A549 (cell line): Measurements from ENCODE around the gene TRIO. TPM values are rescaled to one million over a fixed set of nuclear protein-coding genes. Genes with fewer than 3 reads are reported as not detected.

Experiments used
- ATAC-seq, 2 experiments: fragments of 200-7000 bp in 1 of 2; fragments of >200 bp in 1 of 2; cut with Nextera tagmentation in 1 of 2; cut with Tn5 transposase in 1 of 2; 3 replicates each; pipeline versions ENCODE4 v1.8.0 to v1.9.1; 2018 to 2020; ENCODE audit warnings: mild to moderate bottlenecking in 1 of 2, moderate library complexity in 1 of 2
- CTCF ChIA-PET: fragments of 300-600 bp; sonication (Branson Sonifier 250); formaldehyde crosslinking; extraction: SDS; loops from one replicate; lab custom pipeline; 2021; ENCODE audit warnings: antibody characterized with exemption, inconsistent platforms; lab: Yijun Ruan, JAX
- POLR2A ChIA-PET: fragments of 350-600 bp; formaldehyde crosslinking; extraction: SDS; loops from one replicate; lab custom pipeline; 2021; ENCODE audit warnings: antibody characterized with exemption, inconsistent platforms; lab: Yijun Ruan, JAX
- DNase-seq, 2 experiments: peaks; one replicate each; pipeline versions ENCODE4 v3.0.0 to v3.0.0-alpha.2; 2011 to 2016; ENCODE audit warnings: low read depth in 1 of 2, low spot score in 1 of 2
- FAIRE-seq: peaks from 2 replicates; lab custom pipeline; 2011; peaks lifted over from hg19 to GRCh38; lab: Jason Lieb, UNC
- H3K27ac ChIP-seq, 2 experiments: fragments of >200 bp; sonication (Bioruptor Twin); formaldehyde crosslinking; 3 replicates each; pipeline ENCODE4 v1.5.1; 2016 to 2017
- H3K4me1 ChIP-seq: fragments of >200 bp; sonication (Bioruptor Twin); formaldehyde crosslinking; 3 replicates; pipeline ENCODE4 v1.6.1; 2016
- H3K4me2 ChIP-seq: fragments of >200 bp; sonication (Bioruptor Twin); formaldehyde crosslinking; 3 replicates; pipeline ENCODE4 v1.6.1; 2016
- H3K4me3 ChIP-seq: fragments of >200 bp; sonication (Bioruptor Twin); formaldehyde crosslinking; 3 replicates; pipeline ENCODE4 v1.5.1; 2016
- H3K9me3 ChIP-seq: fragments of >200 bp; sonication (Bioruptor Twin); formaldehyde crosslinking; 3 replicates; pipeline ENCODE4 v1.6.1; 2016
- BHLHE40 ChIP-seq: IDR thresholded peaks from 2 replicates; pipeline ENCODE4 v1.6.1; 2012; ENCODE audit warnings: low read depth, low read length, inconsistent platforms
- CBX8 ChIP-seq: fragments of 200-600 bp; sonication (generic); IDR thresholded peaks from 2 replicates; pipeline ENCODE4 v1.6.1; 2016
- CEBPB ChIP-seq, 2 experiments: fragments of >200 bp in 1 of 2; sonication (Bioruptor Twin) in 1 of 2; formaldehyde crosslinking in 1 of 2; IDR thresholded peaks; 2 replicates each; pipeline ENCODE4 v1.6.1; 2012 to 2016
- CHD2 ChIP-seq: fragments of 150-350 bp; IDR thresholded peaks from 2 replicates; pipeline ENCODE4 v1.6.1; 2014; ENCODE audit warnings: low read length; ENCODE audit not compliant: partially characterized antibody
- E2F6 ChIP-seq: IDR thresholded peaks from 2 replicates; pipeline ENCODE4 v1.6.1; 2012; ENCODE audit warnings: low read depth, borderline replicate concordance
- EHMT2 ChIP-seq: fragments of 200-600 bp; sonication (generic); IDR thresholded peaks from 2 replicates; pipeline ENCODE4 v1.6.1; 2016; ENCODE audit warnings: antibody characterized with exemption, low read depth, mild to moderate bottlenecking, moderate library complexity
- ELK1 ChIP-seq: fragments of 150-350 bp; IDR thresholded peaks from 2 replicates; pipeline ENCODE4 v1.6.1; 2014; ENCODE audit warnings: low read depth, mild to moderate bottlenecking, low read length
- ESRRA ChIP-seq: fragments of 150-350 bp; IDR thresholded peaks from 2 replicates; pipeline ENCODE4 v1.6.1; 2014; ENCODE audit warnings: mild to moderate bottlenecking, low read length, borderline replicate concordance
- FOSB ChIP-seq: fragments of 250-450 bp; sonication (Bioruptor Pico); IDR thresholded peaks from 2 replicates; pipeline ENCODE4 v1.5.0; 2020; ENCODE audit warnings: mild to moderate bottlenecking, moderate library complexity
- GATA3 ChIP-seq: IDR thresholded peaks from 2 replicates; pipeline ENCODE4 v1.6.1; 2012; ENCODE audit warnings: borderline replicate concordance
- HES2 ChIP-seq: fragments of >200 bp; sonication (Bioruptor Twin); formaldehyde crosslinking; IDR thresholded peaks from 2 replicates; pipeline ENCODE4 v1.6.1; 2016
- JUNB ChIP-seq: fragments of >200 bp; sonication (Bioruptor Twin); formaldehyde crosslinking; IDR thresholded peaks from 2 replicates; pipeline ENCODE4 v1.6.1; 2016
- KDM5A ChIP-seq: fragments of 200-600 bp; sonication (generic); IDR thresholded peaks from 2 replicates; pipeline ENCODE4 v1.6.1; 2016; ENCODE audit warnings: antibody characterized with exemption, mild to moderate bottlenecking
- MAX ChIP-seq: IDR thresholded peaks from 2 replicates; pipeline ENCODE4 v1.6.1; 2012
- MAZ ChIP-seq: fragments of 150-350 bp; IDR thresholded peaks from 2 replicates; pipeline ENCODE4 v1.6.1; 2014; ENCODE audit warnings: antibody characterized with exemption, low read depth, low read length, borderline replicate concordance
- MYC ChIP-seq: IDR thresholded peaks from 2 replicates; pipeline ENCODE4 v1.6.1; 2012; ENCODE audit warnings: mild to moderate bottlenecking, inconsistent platforms, low read length, improper control_type of control experiment, borderline replicate concordance
- NPAS2 ChIP-seq: fragments of 250-450 bp; sonication (Bioruptor Pico); IDR thresholded peaks from 2 replicates; pipeline ENCODE4 v1.8.0; 2022; ENCODE audit warnings: mild to moderate bottlenecking, moderate library complexity, borderline replicate concordance
- NR3C1 ChIP-seq: fragments of >200 bp; sonication (Bioruptor Twin); formaldehyde crosslinking; IDR thresholded peaks from 3 replicates; pipeline ENCODE4 v1.6.1; 2017
- POLR2A ChIP-seq: IDR thresholded peaks from 2 replicates; pipeline ENCODE4 v1.6.1; 2012; ENCODE audit warnings: mild to moderate bottlenecking, low read length
- POLR2AphosphoS2 ChIP-seq: conservative IDR thresholded peaks from 2 replicates; pipeline ENCODE4 v1.6.1; 2012; ENCODE audit warnings: low read length, improper control_type of control experiment, inconsistent platforms
- RAD21 ChIP-seq, 2 experiments: fragments of >200 bp in 1 of 2; sonication (Bioruptor Twin) in 1 of 2; formaldehyde crosslinking in 1 of 2; IDR thresholded peaks in 1 of 2; conservative IDR thresholded peaks in 1 of 2; 2 replicates in 1 of 2; 3 replicates in 1 of 2; pipeline ENCODE4 v1.6.1; 2012 to 2018; ENCODE audit warnings: inconsistent platforms in 1 of 2
- RARB ChIP-seq: fragments of 250-450 bp; sonication (Bioruptor Pico); IDR thresholded peaks from 2 replicates; pipeline ENCODE4 v1.8.0; 2021; ENCODE audit warnings: mild to moderate bottlenecking, moderate library complexity
- RFX5 ChIP-seq: fragments of 450-650 bp; IDR thresholded peaks from 2 replicates; pipeline ENCODE4 v1.7.1; 2014; ENCODE audit warnings: antibody characterized with exemption, mild to moderate bottlenecking, moderate library complexity
- SREBF2 ChIP-seq: fragments of 450-650 bp; IDR thresholded peaks from 2 replicates; pipeline ENCODE4 v1.6.1; 2014; ENCODE audit warnings: mild to moderate bottlenecking, moderate library complexity
- TP53 ChIP-seq: fragments of 250-450 bp; sonication (Bioruptor Pico); IDR thresholded peaks from 2 replicates; pipeline ENCODE4 v1.5.0; 2021; ENCODE audit warnings: mild to moderate bottlenecking, moderate library complexity
- ZC3H11A ChIP-seq: fragments of 450-650 bp; IDR thresholded peaks from 2 replicates; pipeline ENCODE4 v1.6.1; 2014; ENCODE audit warnings: antibody characterized with exemption, mild to moderate bottlenecking
- ZSCAN20 ChIP-seq: fragments of 250-450 bp; sonication (Bioruptor Pico); IDR thresholded peaks from 2 replicates; pipeline ENCODE4 v1.8.0; 2022; ENCODE audit warnings: mild to moderate bottlenecking, moderate library complexity
- WGBS: methylation state at CpG from one replicate; pipeline ENCODE4 v1.1.6; 2017; ENCODE audit errors: missing lambda C conversion rate; 5-methylcytosine and 5-hydroxymethylcytosine counted together
- polyA plus RNA-seq, 4 experiments: library from polyadenylated mRNA; depleted of rRNA in 3 of 4; stranded (reverse); fragments of >200 nt; fragmentation: RNase III in 1 of 4; extraction: RNeasy Plus Mini Kit Qiagen cat#74134 plus additional on column Dnase treatment in 1 of 4; gene quantifications; 2 replicates in 3 of 4; 3 replicates in 1 of 4; pipeline ENCODE4 v1.2.3, GENCODE V29; 2011 to 2017

TRIO gene
- polyA plus RNA-seq, 2 of the 4 experiments (the other 2 are of a cell fraction): 47.5 to 79.0 TPM

- no peak for FAIRE-seq
Observed at GRCh38 chr5:14455814-14456321, 312.7 kb downstream of the TRIO start.

GRCh38 chr5:14457476-14457875, 314.3 kb downstream of the TRIO start:
- TF ChIP-seq E2F6: no peak
- TF ChIP-seq POLR2A: no peak
- TF ChIP-seq GATA3: no peak
- no peak for TF ChIP-seq NPAS2 (CRISPR knock-in tag)
- no peak for TF ChIP-seq JUNB
- no peak for TF ChIP-seq KDM5A
- no peak for TF ChIP-seq CHD2
- TF ChIP-seq HES2: no peak
- no peak for TF ChIP-seq RFX5
- no peak for TF ChIP-seq MAZ
- no peak for TF ChIP-seq FOSB (CRISPR knock-in tag)
- no peak for TF ChIP-seq CBX8
- no peak for TF ChIP-seq SREBF2
- 94% methylated on average over 7 of the region's 7 CpGs for WGBS
- no peak overlapping the region for H3K4me2 ChIP-seq
- H3K27ac ChIP-seq: no peak overlapping the region
- DNase-seq: no peak
- ChIA-PET POLR2A (no interaction called here), CTCF (no interaction called here)
- H3K4me3 ChIP-seq: no peak overlapping the region
- H3K4me1 ChIP-seq: no peaks in the 10 kb centered on the region
- no peaks in the 10 kb centered on the region for H3K9me3 ChIP-seq
- ATAC-seq: no peak
- FAIRE-seq: no peak

More at GRCh38 chr5:14455814-14456321, 312.7 kb downstream of the TRIO start:
- ChIA-PET POLR2A (no interaction called here), CTCF (interaction anchor here (1.0 to 1.7 kb wide), 2 partner anchors 9 to 185 kb away, joined by 3 read pairs; no protein-coding TSS in a partner anchor)
- no peak for TF ChIP-seq KDM5A
- TF ChIP-seq ESRRA: no peak
- TF ChIP-seq POLR2AphosphoS2: no peak
- TF ChIP-seq NR3C1: no peak
- 98% methylated on average over 9 of the region's 26 CpGs for WGBS
- Histone ChIP-seq H3K4me2 (no peak overlapping the region), H3K27ac (no peak overlapping the region), H3K9me3 (no peaks in the 10 kb centered on the region), H3K4me1 (no peaks in the 10 kb centered on the region), H3K4me3 (no peak overlapping the region)
- ATAC-seq (peak in 1 of 2 experiments; percentile 35; a peak in 3 of 6 replicates), DNase-seq (no peak)

GRCh38 chr5:14458414-14458813, 315.3 kb downstream of the TRIO start:
- Histone ChIP-seq H3K4me1 (peaks cover 6% of the 10 kb centered on the region), H3K4me2 (no peak overlapping the region), H3K27ac (no peak overlapping the region; a peak in 1 of 6 replicates), H3K4me3 (no peak overlapping the region), H3K9me3 (no peaks in the 10 kb centered on the region)
- FAIRE-seq: no peak
- no peak for DNase-seq
- TF ChIP-seq ZSCAN20 (CRISPR knock-in tag): no peak
- TF ChIP-seq JUNB: no peak
- no peak for TF ChIP-seq RAD21 (conservative IDR thresholded peaks at IDR 0.05 in 1 of 2, IDR thresholded peaks at IDR 0.05 in 1 of 2)
- no peak for TF ChIP-seq POLR2A
- TF ChIP-seq BHLHE40: no peak
- no peak for TF ChIP-seq RARB (CRISPR knock-in tag)
- no peak for TF ChIP-seq MYC
- no peak for TF ChIP-seq KDM5A
- TF ChIP-seq E2F6: no peak
- no peak for TF ChIP-seq MAX
- TF ChIP-seq TP53 (CRISPR knock-in tag): no peak
- TF ChIP-seq CHD2: no peak
- TF ChIP-seq EHMT2: no peak
- no peak for TF ChIP-seq CEBPB (IDR thresholded peaks at IDR 0.05)
- TF ChIP-seq ELK1: no peak
- TF ChIP-seq ZC3H11A: no peak
- no peak for ATAC-seq
- POLR2A ChIA-PET: no interaction called here
- CTCF ChIA-PET: interaction anchor here (0.6 kb wide), 1 partner anchor 659 kb away, joined by 3 read pairs; no protein-coding TSS in a partner anchor
- 66% methylated on average over 3 of the region's 3 CpGs for WGBS
